Measurements from ENCODE around the gene SNX20. TPM values are rescaled to one million over a fixed set of nuclear protein-coding genes. Genes with fewer than 3 reads are reported as not detected.

SNX20 gene
- total RNA-seq, 1 donor from 2014 or later, result 0.76 TPM

- ATAC-seq, result no peak
Measured at GRCh38 chr16:50657241-50657640, 23.9 kb downstream of the SNX20 start.

- no peak for ATAC-seq
Measured at GRCh38 chr16:50655558-50656055, 25.5 kb downstream of the SNX20 start.

GRCh38 chr16:50653633-50654519 is 27.2 kb downstream of the SNX20 start:
- no peak for ATAC-seq

GRCh38 chr16:50652836-50653425 is 28.2 kb downstream of the SNX20 start:
- ATAC-seq, result no peak

- no peak for ATAC-seq
Measured at GRCh38 chr16:50651835-50652438, 29.2 kb downstream of the SNX20 start.

- ATAC-seq, result no peak
Measured at GRCh38 chr16:50646345-50646744, 34.8 kb downstream of the SNX20 start.

- ATAC-seq, result no peak
Measured at GRCh38 chr16:50645563-50646220, 35.4 kb downstream of the SNX20 start.

GRCh38 chr16:50644729-50645128 is 36.4 kb downstream of the SNX20 start:
- peak; percentile 42 for ATAC-seq

- no peak for ATAC-seq
Measured at GRCh38 chr16:50644245-50644644, 36.9 kb downstream of the SNX20 start.

- peak; percentile 73 for ATAC-seq
Measured at GRCh38 chr16:50643192-50643591, 37.9 kb downstream of the SNX20 start.

GRCh38 chr16:50642349-50642748 is 38.8 kb downstream of the SNX20 start:
- peak; percentile 17 for ATAC-seq

- no peak for ATAC-seq
Measured at GRCh38 chr16:50641818-50642187, 39.3 kb downstream of the SNX20 start.

GRCh38 chr16:50640919-50641817 is 39.9 kb downstream of the SNX20 start:
- no peak for ATAC-seq

GRCh38 chr16:50640391-50640790 is 40.7 kb downstream of the SNX20 start:
- no peak for ATAC-seq

- ATAC-seq, result no peak
Measured at GRCh38 chr16:50638816-50639670, 42.1 kb downstream of the SNX20 start.

- ATAC-seq, result no peak
Measured at GRCh38 chr16:50637716-50638602, 43.2 kb downstream of the SNX20 start.

GRCh38 chr16:50636753-50637374 is 44.2 kb downstream of the SNX20 start:
- ATAC-seq, result no peak

- no peak for ATAC-seq
Measured at GRCh38 chr16:50635505-50636392, 45.4 kb downstream of the SNX20 start.

Measured in esophagus mucosa (tissue), 1 donor.